ENCODE results near the gene NLGN1.

DNA sequence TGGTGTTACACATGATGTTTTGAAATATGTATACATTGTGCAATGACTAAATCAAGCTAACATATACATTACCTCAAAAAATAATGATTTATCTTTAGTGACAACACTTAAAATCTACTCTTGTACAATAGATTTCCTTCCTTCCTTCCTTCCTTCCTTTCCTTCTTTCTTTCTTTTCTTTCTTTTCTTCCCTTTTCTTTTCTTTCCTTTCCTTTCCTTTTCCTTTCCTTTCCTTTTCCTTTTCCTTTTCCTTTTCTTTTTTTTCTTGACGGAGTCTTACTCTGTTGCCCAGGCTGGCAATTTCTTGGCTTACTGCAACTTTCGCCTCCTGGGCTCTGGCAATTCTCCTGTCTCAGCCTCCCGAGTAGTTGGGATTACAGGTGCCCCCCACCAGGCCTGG, 170.5 kb downstream of the NLGN1 start:
- TF ChIP-seq EZH2 (IDR thresholded peaks at IDR 0.05; ENCODE audit: insufficient read depth, poor library complexity, severe bottlenecking) (no peak), EZH2phosphoT487 (IDR thresholded peaks at IDR 0.05; ENCODE audit: insufficient read depth, low read depth) (no peak)

All from GM23248 (cell line).